ENCODE results near the gene OASL.
"Not testable (repeated sequence)": the region's sequence is repeated elsewhere in the genome, so short reads cannot be mapped to it uniquely, and the experiment has no call there.

OASL gene

DNA sequence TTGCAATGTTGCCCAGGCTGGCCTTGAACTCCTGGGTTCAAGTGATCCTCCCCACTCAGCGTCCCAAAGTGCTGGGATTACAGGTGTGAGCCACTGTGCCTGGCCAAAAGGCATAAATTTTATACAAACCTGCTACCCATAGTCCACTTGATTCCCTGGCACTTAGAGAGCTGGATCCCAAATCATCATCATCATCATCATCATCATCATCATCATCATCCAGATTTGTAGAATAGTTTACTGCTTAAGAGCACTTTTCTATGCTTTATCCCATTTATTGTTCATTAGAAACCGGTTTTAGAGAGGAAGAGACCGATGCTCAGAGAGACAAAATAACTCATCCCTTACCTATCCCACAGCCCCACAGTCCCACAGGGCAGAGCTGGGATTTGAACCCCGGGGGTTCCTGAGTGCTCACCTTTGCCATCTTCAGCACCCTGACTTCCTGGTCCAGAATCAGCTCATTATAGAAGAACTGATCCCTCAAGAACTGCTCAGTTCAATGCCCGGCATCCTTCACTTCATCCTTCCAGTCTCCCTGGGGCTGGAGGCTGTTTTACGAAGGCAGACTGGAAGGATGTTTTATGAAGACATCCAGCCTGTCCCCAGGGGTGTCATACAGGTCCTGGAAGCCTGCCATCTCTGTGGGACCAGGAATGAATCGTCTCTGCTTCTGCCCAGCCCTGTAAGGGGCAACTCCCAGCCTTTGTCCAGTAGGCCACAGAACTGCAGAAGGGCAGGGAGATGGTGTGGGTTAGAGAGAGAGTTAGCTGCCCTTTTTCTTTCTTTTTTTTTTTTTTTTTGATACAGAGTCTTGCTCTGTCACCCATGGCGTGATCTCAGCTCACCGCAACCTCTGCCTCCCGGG, 20.2 kb upstream of the OASL start:
- no peak for DNase-seq

- DNase-seq, result no peak
These were observed 18.7 kb upstream of the OASL start for GRCh38 chr12:121057794-121058193.

- DNase-seq, result no peak
These were observed 14.7 kb upstream of the OASL start for GRCh38 chr12:121053706-121054105.

- DNase-seq, result no peak
These were observed 11.7 kb upstream of the OASL start for GRCh38 chr12:121050725-121051124.

GRCh38 chr12:121048442-121048841, 9.4 kb upstream of the OASL start:
- DNase-seq, result no peak

GRCh38 chr12:121047400-121047799, 8.4 kb upstream of the OASL start:
- DNase-seq, result not testable (repeated sequence)

- DNase-seq, result no peak
These were observed 4.0 kb upstream of the OASL start for GRCh38 chr12:121043067-121043466.

DNA sequence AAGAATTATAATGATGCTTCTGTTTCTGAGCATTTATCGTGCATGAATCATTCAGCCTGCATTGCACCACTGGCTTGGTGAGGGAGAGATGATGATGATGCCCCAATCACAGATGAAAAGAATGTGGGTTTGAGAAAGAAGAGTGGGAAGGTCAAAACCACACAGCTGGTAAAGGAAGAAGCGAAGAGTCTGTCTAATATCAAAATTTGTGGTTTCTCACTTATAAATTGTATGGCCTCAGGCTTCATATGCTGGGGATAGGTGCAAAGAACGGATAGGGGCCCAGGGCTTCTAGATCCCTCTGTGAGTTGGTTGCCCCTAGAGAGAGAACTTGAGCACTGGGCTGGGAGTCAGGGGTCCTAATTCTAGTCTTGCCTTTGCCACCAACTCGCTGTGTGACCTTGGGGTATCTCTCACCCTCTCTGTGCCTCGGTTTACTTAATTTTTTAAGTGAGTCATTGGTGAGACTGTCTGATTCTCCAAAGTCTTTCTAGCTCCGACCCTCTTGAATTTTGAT, 2.2 kb downstream of the OASL start:
- no peak for DNase-seq

DNA sequence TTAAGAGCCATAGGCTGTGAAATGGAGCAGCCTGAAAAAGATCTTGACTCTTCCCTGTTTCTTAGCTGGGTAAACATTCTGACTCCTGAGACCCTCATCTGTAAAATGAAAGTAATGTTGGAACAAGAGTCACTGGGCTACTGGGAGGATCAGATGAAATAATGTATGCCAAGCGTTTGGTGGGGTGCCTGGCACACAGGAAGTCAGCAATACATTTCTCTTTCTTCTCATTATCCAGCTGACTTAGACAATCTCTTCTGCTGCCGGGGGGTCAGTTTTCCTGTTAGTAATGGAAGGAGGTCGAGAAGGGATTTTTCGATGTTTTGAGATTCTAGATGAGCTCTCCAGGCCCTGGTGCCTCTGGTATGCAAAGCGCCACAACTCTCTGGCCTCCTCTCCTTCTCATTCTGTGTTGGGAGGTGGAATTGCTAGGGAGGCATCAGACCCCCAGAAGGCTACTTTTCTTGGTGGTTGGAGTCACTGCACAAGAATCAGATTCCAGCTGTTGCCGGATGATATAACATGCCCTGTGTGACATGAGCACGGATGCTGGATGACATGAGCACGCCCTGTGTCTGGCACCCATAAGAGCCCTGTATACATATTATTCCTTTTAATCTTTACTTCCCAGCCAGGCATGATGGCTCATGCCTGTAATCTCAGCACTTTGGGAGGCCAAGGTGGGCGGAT, 4.3 kb downstream of the OASL start:
- no peak for DNase-seq

DNA sequence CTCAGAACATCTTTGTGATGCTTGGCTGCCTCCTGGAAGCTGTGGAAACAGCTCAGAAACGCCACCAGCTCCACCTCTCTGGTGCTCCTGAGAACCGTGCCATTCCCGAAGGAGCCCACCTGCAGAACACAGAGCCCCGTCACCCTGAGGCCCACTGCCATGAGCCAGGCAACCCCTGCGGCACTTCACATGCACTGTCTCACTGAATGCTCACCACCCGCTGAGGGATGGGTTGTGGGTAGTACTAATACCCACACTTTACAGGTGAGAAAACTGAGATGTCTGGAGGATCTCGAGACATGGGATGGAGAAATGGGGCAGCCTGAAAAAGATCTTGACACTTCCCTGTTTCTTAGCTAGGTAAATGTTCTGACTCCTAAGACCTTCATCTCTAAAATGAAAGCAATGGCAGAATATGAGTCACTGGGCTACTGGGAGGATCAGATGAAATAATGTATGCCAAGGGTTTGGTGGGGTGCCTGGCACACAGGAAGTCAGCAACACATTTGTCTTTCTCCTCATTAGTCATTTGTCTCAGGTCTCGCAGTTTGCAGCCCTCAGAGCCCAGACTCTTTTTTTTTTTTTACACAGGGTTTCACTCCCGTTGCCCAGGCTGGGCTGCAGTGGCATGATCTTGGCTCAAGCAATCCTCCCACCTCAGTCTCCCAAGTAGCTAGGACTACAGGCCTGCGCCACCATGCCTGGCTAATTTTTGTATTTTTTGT, 5.3 kb downstream of the OASL start:
- DNase-seq, result peak; percentile 41

- DNase-seq, result no peak
These were observed 8.4 kb downstream of the OASL start for GRCh38 chr12:121030576-121031212.

- no peak for DNase-seq
These were observed 12.6 kb downstream of the OASL start for GRCh38 chr12:121026274-121027045.

DNA sequence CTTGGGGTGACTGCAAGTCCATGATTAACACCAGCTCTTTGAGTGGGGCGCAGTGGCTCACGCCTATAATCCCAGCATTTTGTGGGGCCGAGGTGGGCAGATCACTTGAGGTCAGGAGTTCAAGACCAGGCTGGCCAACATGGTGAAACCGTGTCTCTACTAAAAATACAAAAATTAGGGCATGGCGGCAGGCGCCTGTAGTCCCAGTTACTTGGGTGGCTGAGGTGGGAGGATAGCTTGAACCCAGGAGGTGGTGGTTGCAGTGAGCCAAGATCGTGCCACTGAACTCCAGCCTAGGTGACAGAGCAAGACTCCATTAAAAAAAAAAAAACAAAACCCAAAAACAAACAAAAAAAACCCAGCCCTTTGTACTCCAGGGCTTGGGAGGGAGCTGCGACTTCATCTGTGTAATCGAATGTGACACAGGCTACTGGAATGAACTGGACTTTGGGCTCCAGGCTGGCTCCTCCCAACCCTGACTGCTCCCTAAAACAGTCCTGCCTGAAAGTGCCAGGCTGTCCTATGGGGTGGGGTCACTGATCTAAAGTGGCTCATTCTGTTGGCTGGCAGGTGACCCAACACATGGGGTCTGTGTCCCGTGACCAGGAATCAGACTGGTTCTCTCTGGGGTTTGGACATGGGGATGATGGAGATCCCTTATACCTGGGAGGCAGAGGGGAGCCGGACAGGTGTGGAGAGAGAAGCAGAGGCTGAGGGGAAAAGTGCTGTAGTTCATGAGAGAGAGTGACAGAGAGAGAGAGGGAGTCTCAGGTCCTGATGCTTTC, 13.4 kb downstream of the OASL start:
- DNase-seq, result no peak

GRCh38 chr12:121023799-121024198, 15.2 kb downstream of the OASL start:
- no peak for DNase-seq

- no peak for DNase-seq
These were observed 16.3 kb downstream of the OASL start for GRCh38 chr12:121022713-121023112.

- DNase-seq, result no peak
These were observed 17.3 kb downstream of the OASL start for GRCh38 chr12:121021754-121022153.

GRCh38 chr12:121018860-121019617, 20.0 kb downstream of the OASL start:
- no peak for DNase-seq

DNA sequence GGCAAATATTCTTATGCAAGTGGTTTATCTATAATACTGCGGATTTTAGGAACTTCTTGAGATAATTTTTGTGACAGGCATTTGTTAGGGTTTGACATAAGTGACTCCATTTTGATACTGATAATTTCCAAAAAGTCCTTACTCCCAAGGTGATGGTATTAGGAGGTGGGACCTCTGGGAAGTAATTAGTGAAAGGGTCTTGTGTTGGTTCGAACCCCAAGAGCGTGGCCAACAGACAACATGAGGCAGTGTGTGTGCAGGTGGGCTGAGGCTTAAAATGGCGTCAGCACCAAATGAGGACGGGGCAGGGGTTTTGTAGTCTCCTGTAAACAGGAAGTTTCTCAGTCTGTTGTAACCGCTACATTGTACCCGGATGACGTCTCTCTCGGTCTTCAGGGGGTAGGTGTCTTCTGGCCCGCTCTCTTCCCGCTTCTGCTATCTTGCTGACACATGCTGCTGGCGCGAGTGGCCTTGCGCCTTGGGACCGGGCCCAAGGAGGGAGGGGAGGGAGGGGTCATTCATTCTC, 21.0 kb downstream of the OASL start:
- no peak for DNase-seq

DNA sequence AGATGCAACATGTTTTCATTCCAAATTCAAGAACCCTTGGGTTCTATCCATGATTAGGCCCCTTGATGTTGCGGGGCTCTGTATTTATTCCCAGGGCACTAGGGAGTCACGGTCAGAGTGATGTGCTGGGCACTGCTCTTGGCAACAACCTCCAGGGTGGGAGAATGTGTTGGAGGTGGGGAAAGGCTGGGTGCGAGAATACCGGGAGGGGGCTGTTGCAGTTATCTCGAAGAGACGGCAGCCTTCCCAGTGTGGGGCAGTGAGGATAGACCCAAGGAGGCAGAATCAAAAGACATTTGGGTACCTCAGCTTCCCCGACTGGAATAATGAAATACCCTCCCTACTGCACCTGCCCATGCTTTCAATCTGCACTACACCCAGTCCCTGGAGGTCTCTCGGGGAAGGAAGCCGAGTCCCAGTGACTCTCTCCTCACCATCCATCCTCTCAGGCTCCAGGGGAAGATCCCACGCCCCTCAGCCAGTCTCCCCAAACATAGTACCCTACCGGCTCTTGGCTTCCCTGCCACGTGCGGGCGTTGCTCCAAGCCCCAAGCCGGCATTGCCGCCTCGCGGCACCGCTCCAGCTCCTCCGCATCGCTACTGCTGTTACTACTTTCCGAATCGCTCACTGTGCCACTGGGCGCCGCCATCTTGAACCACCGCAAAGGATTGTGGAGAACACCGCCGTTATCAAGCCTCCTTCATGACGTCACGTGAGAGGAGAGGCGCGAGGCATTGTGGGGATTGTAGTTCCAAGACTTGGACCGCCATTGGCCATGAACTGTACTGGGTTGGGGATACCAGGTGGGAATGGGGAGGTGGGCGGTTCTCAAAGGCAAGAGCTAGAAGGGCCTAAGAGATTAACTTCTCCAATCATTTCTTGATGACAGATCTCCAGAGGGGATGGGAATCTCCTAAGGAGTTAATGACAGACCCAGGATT, 22.9 kb downstream of the OASL start, which contains the start of gene C12orf43:
C12orf43 (minus strand) TSS at position 663 of the 942 bp plus-strand sequence; CDS start at position 650, 13 bp downstream.
- DNase-seq, result peak; percentile 89

All from effector CD4-positive, alpha-beta T cell (primary cell).